HG03521 (cell line): Measurements from ENCODE around the gene PAX1.

Experiments used
- ATAC-seq: cut with Tn5 transposase; IDR thresholded peaks from one replicate; pipeline ENCODE4 v1.9.1; 2021; ENCODE audit warnings: mild to moderate bottlenecking, moderate library complexity; ENCODE audit not compliant: unreplicated experiment

The PAX1 gene

GRCh38 chr20:21705575-21706260 lies at the start of gene PAX1:
PAX1 (plus strand) TSS chr20:21705664; CDS start chr20:21705713, 49 bp downstream.
- ATAC-seq: no peak

- no peak for ATAC-seq
These were observed 49.0 kb upstream of the PAX1 start for GRCh38 chr20:21656308-21657067.

- ATAC-seq: no peak
These were observed 43.9 kb upstream of the PAX1 start for GRCh38 chr20:21661488-21662055.

- no peak for ATAC-seq
These were observed 42.0 kb upstream of the PAX1 start for GRCh38 chr20:21663465-21663864.

- no peak for ATAC-seq
These were observed 39.6 kb upstream of the PAX1 start for GRCh38 chr20:21665687-21666446.

- ATAC-seq: no peak
These were observed 35.3 kb upstream of the PAX1 start for GRCh38 chr20:21670126-21670525.

GRCh38 chr20:21670981-21671380 lies 34.5 kb upstream of the PAX1 start:
- no peak for ATAC-seq

- ATAC-seq: no peak
These were observed 28.2 kb upstream of the PAX1 start for GRCh38 chr20:21677261-21677660.

GRCh38 chr20:21677781-21678180 lies 27.7 kb upstream of the PAX1 start:
- no peak for ATAC-seq

- no peak for ATAC-seq
These were observed 24.1 kb upstream of the PAX1 start for GRCh38 chr20:21681234-21681921.

- no peak for ATAC-seq
These were observed 23.5 kb upstream of the PAX1 start for GRCh38 chr20:21681922-21682318.

- no peak for ATAC-seq
These were observed 22.9 kb upstream of the PAX1 start for GRCh38 chr20:21682521-21682954.

- no peak for ATAC-seq
These were observed 20.8 kb upstream of the PAX1 start for GRCh38 chr20:21684671-21685070.

GRCh38 chr20:21685981-21686380 lies 19.5 kb upstream of the PAX1 start:
- no peak for ATAC-seq

GRCh38 chr20:21693322-21693721 lies 12.1 kb upstream of the PAX1 start:
- no peak for ATAC-seq

GRCh38 chr20:21698494-21699215 lies 6.8 kb upstream of the PAX1 start:
- ATAC-seq: no peak

- no peak for ATAC-seq
These were observed 6.3 kb upstream of the PAX1 start for GRCh38 chr20:21699216-21699508.

- no peak for ATAC-seq
These were observed 4.1 kb upstream of the PAX1 start for GRCh38 chr20:21701171-21701876.

- no peak for ATAC-seq
These were observed 3.4 kb upstream of the PAX1 start for GRCh38 chr20:21702016-21702415.
